ACC112 (cell line): ENCODE results near the gene SERPINA4.

ENCODE experiments used
- H2AFZ ChIP-seq: fragments of 200-600 bp; sonication (generic); one replicate; pipeline ENCODE4 v1.6.0; 2017; ENCODE audit warnings: antibody characterized with exemption, low read length; ENCODE audit not compliant: unreplicated experiment
- H3K27ac ChIP-seq: fragments of 200-600 bp; sonication (generic); 2 replicates; pipeline ENCODE4 v1.5.1; 2014; ENCODE audit warnings: low read depth, mild to moderate bottlenecking, antibody characterized with exemption, low read length, moderate library complexity
- H3K27me3 ChIP-seq: fragments of 200-600 bp; sonication (generic); 2 replicates; pipeline ENCODE4 v1.6.1; 2014; ENCODE audit warnings: mild to moderate bottlenecking, antibody characterized with exemption, low read length, moderate library complexity, mixed read lengths; ENCODE audit not compliant: insufficient read depth
- H3K36me3 ChIP-seq: fragments of 200-600 bp; sonication (generic); 2 replicates; pipeline ENCODE4 v1.6.1; 2016; ENCODE audit warnings: mild to moderate bottlenecking, antibody characterized with exemption, low read length, moderate library complexity, mixed read lengths; ENCODE audit not compliant: insufficient read depth
- H3K4me1 ChIP-seq: fragments of 200-600 bp; sonication (generic); one replicate; pipeline ENCODE4 v1.6.1; 2016; ENCODE audit warnings: low read length, mixed read lengths; ENCODE audit not compliant: insufficient read depth, unreplicated experiment, control insufficient read depth
- H3K4me3 ChIP-seq: fragments of 200-600 bp; sonication (generic); 2 replicates; pipeline ENCODE4 v1.5.1; 2014; ENCODE audit warnings: mild to moderate bottlenecking, low read depth, low read length
- H3K79me2 ChIP-seq: fragments of 200-600 bp; sonication (generic); one replicate; pipeline ENCODE4 v1.6.0; 2016; ENCODE audit warnings: low read length; ENCODE audit not compliant: control insufficient read depth, unreplicated experiment, insufficient read depth

Gene SERPINA4

GRCh38 chr14:94594441-94594840 lies 33.2 kb downstream of the SERPINA4 start:
- Histone ChIP-seq H3K27me3 (no peaks in the 10 kb centered on the region), H3K4me3 (no peak overlapping the region), H3K27ac (no peak overlapping the region), H3K79me2 (no peaks in the 10 kb centered on the region), H2AFZ (no peak overlapping the region), H3K4me1 (peaks cover 13% of the 10 kb centered on the region), H3K36me3 (no peaks in the 10 kb centered on the region)

- no peak overlapping the region for H2AFZ ChIP-seq
- no peaks in the 10 kb centered on the region for H3K27me3 ChIP-seq
- no peak overlapping the region for H3K4me3 ChIP-seq
- no peaks in the 10 kb centered on the region for H3K36me3 ChIP-seq
- peaks cover 28% of the 10 kb centered on the region for H3K4me1 ChIP-seq
- no peaks in the 10 kb centered on the region for H3K79me2 ChIP-seq
- H3K27ac ChIP-seq = no peak overlapping the region
These were observed 34.7 kb downstream of the SERPINA4 start for GRCh38 chr14:94595912-94596311.

GRCh38 chr14:94596361-94596760 lies 35.1 kb downstream of the SERPINA4 start:
- Histone ChIP-seq H3K27ac (no peak overlapping the region), H2AFZ (no peak overlapping the region), H3K4me1 (peaks cover 31% of the 10 kb centered on the region), H3K4me3 (no peak overlapping the region), H3K79me2 (no peaks in the 10 kb centered on the region), H3K27me3 (no peaks in the 10 kb centered on the region), H3K36me3 (no peaks in the 10 kb centered on the region)

- Histone ChIP-seq H3K27ac (no peak overlapping the region), H3K27me3 (no peaks in the 10 kb centered on the region), H3K4me1 (peaks cover 44% of the 10 kb centered on the region), H3K36me3 (no peaks in the 10 kb centered on the region), H3K4me3 (no peak overlapping the region), H2AFZ (no peak overlapping the region), H3K79me2 (no peaks in the 10 kb centered on the region)
These were observed 36.5 kb downstream of the SERPINA4 start for GRCh38 chr14:94597788-94598187.

GRCh38 chr14:94598506-94598815 lies 37.2 kb downstream of the SERPINA4 start:
- H3K27ac ChIP-seq = peak overlapping the region; percentile 95
- H3K36me3 ChIP-seq = no peaks in the 10 kb centered on the region
- H3K4me1 ChIP-seq = peaks cover 44% of the 10 kb centered on the region
- H3K27me3 ChIP-seq = no peaks in the 10 kb centered on the region
- no peaks in the 10 kb centered on the region for H3K79me2 ChIP-seq
- no peak overlapping the region for H3K4me3 ChIP-seq
- no peak overlapping the region for H2AFZ ChIP-seq

GRCh38 chr14:94598816-94599655 lies 37.8 kb downstream of the SERPINA4 start:
- H3K27me3 ChIP-seq = no peaks in the 10 kb centered on the region
- no peaks in the 10 kb centered on the region for H3K79me2 ChIP-seq
- no peaks in the 10 kb centered on the region for H3K36me3 ChIP-seq
- H3K4me3 ChIP-seq = peak overlapping the region; percentile 23; the same call in 1 of the 2 replicates
- peaks cover 44% of the 10 kb centered on the region for H3K4me1 ChIP-seq
- H2AFZ ChIP-seq = no peak overlapping the region
- peak overlapping the region; percentile 95 for H3K27ac ChIP-seq

GRCh38 chr14:94599656-94600004 lies 38.4 kb downstream of the SERPINA4 start:
- no peak overlapping the region for H2AFZ ChIP-seq

GRCh38 chr14:94600148-94600545 lies 38.9 kb downstream of the SERPINA4 start:
- Histone ChIP-seq H3K27me3 (no peaks in the 10 kb centered on the region), H3K4me3 (0 out of 2 replicates have a peak overlapping the region, but pooled peaks have one; percentile 19), H3K36me3 (no peaks in the 10 kb centered on the region), H2AFZ (no peak overlapping the region), H3K27ac (peak overlapping the region; percentile 95), H3K4me1 (peaks cover 44% of the 10 kb centered on the region), H3K79me2 (no peaks in the 10 kb centered on the region)

More at GRCh38 chr14:94599656-94600004, 38.4 kb downstream of the SERPINA4 start:
- Histone ChIP-seq H3K4me1 (peaks cover 44% of the 10 kb centered on the region), H3K4me3 (peak overlapping the region; percentile 23; the same call in 1 of the 2 replicates), H3K79me2 (no peaks in the 10 kb centered on the region), H3K27ac (peak overlapping the region; percentile 95), H3K27me3 (no peaks in the 10 kb centered on the region), H3K36me3 (no peaks in the 10 kb centered on the region)

GRCh38 chr14:94601884-94602391 lies 40.7 kb downstream of the SERPINA4 start:
- Histone ChIP-seq H3K4me3 (no peak overlapping the region), H3K27ac (peak overlapping the region; percentile 95), H3K36me3 (no peaks in the 10 kb centered on the region), H3K4me1 (peaks cover 49% of the 10 kb centered on the region), H3K79me2 (no peaks in the 10 kb centered on the region), H2AFZ (peak overlapping the region; percentile 85), H3K27me3 (no peaks in the 10 kb centered on the region)

GRCh38 chr14:94602722-94603121 lies 41.5 kb downstream of the SERPINA4 start:
- Histone ChIP-seq H3K4me3 (no peak overlapping the region), H3K79me2 (no peaks in the 10 kb centered on the region), H3K4me1 (peaks cover 49% of the 10 kb centered on the region), H2AFZ (no peak overlapping the region), H3K27ac (peak overlapping the region; percentile 95; the same call in 1 of the 2 replicates), H3K27me3 (no peaks in the 10 kb centered on the region), H3K36me3 (no peaks in the 10 kb centered on the region)

- Histone ChIP-seq H3K36me3 (no peaks in the 10 kb centered on the region), H2AFZ (no peak overlapping the region), H3K79me2 (no peaks in the 10 kb centered on the region), H3K4me3 (no peak overlapping the region), H3K4me1 (peaks cover 33% of the 10 kb centered on the region), H3K27ac (no peak overlapping the region), H3K27me3 (no peaks in the 10 kb centered on the region)
These were observed 44.1 kb downstream of the SERPINA4 start for GRCh38 chr14:94605361-94605760.
